GM20431 (cell line): Measurements from ENCODE around the gene CAMTA1.
"Not testable (repeated sequence)": the region's sequence is repeated elsewhere in the genome, so short reads cannot be mapped to it uniquely, and the experiment has no call there.

Source experiments
- in situ Hi-C: fragments of 300-500 bp; cut with MseI, MboI; formaldehyde crosslinking; loops from one replicate; pipeline ENCODE4 v1.15.0; 2020; ENCODE audit warnings: low sequenced_read_pairs; ENCODE audit not compliant: unreplicated experiment

CAMTA1 gene

DNA sequence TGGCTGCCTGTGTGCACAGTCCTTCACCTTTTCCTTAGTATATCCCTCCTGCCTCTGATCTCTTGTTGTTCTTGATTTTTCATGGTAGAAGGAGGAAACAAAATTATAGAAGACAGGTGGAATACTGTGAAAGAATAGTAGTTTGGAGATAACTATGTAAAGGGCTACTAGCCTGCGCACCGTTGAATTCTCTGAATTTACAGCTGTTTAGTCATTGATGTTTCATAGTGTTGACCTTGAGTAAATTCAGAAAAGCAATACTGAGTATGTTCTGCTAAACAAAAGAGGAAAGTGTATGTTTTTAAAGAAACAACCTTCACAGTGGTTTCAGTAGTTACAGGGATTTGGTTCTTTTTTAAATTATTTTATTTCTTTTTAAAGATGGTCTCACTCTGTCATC, 18.1 kb downstream of the CAMTA1 start:
- in situ Hi-C loops, result no loop called here

DNA sequence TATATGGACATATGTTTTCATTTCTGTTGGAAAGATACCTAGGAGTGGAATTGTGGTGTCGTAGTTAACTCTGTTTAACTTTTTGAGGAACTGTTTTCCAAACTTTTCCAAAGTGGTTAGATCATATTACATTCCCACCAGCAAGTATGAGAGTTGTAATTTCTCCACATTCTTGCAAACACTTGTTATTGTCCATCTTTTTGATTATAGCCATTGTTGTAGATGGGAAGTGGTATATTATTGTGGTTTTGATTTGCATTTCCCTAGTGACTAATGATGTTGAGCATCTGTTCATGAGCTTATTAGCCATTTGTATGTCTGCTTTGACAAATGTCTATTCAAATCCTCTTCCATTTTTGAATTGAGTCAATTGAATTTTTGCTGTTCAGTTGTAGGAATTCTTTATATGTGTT, 19.8 kb downstream of the CAMTA1 start:
- in situ Hi-C loops, result no loop called here

DNA sequence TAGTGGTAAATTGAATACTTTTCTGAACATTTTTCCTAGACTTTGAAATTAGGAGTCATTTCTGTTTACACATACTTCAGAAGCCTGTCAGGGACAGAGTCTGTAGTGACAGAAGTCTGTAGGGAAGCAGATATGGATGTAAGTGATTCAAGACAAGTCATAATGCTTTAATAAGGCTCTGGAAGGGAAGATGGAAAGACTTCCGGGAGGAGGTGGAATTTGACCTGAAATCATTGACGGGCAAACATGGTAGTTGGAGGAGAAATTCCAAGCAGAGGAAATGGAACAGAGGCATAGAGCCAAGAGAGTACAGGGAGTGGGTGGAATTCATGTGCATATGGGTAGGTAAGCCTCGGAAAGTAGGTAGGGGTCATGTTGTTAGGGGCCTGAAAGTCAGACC, 22.5 kb downstream of the CAMTA1 start:
- in situ Hi-C loops, result no loop called here

DNA sequence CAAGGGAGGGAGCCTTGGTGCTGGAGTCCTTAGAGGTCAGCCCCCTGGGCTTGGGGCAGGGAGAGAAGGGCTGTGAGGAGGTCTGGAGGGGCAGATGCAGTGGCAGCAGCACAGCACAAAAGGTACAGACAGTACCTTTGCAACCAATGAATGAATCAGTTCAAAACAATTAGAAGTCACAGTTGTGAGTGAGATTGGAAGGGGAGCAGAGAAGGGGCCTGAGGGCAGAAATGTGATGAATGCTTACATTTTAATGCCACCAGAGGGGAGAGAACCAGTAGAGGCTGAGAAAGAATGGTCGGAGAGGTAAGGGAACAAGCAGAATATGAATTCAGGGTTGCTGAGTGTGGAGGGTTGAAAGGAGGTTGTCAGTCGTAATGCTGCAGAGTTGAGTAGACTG, 24.2 kb downstream of the CAMTA1 start:
- in situ Hi-C loops, result no loop called here

DNA sequence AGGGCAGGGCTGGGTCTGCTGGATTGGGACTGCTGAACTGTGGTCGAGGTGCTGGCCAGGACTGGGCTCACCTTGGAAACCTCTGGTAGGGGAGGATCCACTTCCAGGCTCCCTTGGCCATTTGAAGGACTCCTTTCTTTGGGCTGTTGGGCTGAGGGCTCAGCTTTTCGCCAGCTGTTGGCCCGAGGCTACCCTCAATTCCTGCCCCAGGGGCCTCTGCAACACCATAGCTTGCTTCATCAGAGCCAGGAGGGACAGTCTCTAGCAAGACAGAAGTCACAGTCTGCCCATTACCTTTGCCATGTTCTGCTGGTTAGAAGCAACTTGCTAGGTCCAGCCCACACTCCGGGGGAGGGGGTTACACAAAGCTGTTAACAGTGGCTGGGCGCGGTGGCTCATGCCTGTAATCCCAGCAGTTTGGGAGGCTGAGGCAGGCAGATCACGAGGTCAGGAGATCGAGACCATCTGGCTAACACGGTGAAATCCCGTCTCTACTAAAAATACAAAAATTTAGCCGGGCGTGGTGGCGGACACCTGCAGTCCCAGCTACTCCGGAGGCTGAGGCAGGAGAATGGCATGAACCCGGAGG, 25.0 kb downstream of the CAMTA1 start:
- in situ Hi-C loops, result not testable (repeated sequence)

DNA sequence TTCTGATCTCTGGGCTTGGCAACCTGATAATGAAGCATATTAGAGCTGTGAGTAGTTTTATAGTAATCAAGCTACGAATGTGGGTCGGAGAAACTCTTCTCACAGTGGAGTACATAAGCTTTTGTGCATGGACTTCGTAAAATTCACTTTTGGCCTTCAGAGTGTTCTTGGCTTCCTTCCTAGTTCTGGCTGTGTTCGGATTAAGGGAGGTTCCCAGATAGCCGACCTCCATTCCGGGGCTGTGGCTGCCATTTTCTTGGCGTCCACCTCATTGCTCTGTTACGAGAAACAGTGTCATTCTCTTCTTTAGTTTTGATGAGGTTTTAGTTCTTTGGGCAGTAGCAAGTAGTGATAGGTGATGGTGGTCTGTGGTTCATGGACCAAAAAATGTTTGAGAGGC, 26.3 kb downstream of the CAMTA1 start:
- in situ Hi-C loops, result no loop called here

DNA sequence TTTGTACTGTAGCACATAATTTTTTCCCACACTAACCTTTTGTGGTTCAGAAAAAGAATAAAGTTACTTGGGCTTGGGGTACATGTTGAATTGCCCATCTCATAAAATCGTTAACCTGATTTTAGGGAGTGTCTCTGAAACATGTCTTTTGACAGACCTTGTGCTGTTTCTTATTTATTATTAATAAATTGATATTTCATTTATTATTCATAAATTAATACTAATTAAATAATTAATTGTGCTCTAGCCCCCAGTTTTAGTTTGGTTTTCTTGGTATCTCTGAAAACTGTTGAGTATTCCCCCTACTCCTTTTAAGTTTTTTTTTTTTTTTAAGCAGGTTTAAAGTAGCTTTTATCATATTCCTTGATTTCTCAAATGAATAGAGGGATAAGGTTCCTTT, 27.9 kb downstream of the CAMTA1 start:
- in situ Hi-C loops, result no loop called here

DNA sequence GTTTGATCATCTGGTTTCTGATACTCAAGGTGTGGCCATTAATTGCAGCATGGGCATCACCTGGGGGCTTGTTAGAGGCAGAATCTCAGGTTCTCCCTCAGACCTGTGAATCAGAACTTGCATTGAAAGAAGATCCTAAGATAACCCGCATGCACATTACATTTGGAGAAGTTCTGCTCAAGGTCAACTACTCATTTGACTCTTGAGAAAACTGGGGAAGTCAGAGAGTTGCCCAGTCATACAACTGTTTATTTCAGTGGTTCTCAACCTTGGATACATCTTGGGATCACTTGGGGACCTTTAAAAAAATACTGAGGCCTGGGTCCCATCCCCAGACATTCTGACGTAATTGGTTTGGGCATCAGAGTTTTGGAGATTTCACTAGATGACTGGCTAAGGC, 30.5 kb downstream of the CAMTA1 start:
- in situ Hi-C loops, result no loop called here

DNA sequence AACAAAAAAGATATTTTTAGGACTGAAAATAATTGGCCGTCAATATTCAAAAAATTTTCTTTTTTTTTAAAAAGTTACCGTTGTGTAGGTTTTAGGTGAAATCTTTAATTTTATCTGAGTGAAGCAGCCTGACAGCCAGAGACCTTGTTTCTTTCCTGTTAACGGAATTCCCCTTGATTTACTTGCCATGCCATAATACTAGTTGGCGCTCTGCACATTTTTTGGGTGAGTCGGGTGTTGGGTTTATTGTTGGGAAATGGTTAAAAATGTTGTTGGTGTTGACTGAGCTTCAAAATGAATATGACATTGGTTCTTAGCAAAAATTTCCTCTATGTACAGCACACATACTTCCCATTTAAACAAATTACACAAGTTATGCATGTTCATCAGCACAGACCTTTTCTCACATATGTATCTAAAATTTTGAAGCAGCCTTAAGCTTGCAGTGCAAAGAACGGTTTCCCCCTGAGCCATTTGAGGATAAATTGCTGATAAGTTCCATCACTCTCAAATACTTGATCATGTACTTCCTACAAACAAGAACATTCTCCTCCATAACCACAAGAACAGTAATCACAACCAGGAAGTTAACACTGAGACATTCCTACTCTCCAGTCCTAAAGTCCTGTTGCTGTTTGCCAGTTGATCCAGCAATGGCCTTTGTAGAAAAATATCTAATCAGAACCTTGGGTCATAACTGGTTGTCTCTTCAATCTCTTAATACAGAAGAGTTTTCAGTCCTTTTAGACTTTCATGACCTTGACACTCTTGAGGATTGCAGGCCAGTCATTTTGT, 34.2 kb downstream of the CAMTA1 start:
- in situ Hi-C loops, result no loop called here

DNA sequence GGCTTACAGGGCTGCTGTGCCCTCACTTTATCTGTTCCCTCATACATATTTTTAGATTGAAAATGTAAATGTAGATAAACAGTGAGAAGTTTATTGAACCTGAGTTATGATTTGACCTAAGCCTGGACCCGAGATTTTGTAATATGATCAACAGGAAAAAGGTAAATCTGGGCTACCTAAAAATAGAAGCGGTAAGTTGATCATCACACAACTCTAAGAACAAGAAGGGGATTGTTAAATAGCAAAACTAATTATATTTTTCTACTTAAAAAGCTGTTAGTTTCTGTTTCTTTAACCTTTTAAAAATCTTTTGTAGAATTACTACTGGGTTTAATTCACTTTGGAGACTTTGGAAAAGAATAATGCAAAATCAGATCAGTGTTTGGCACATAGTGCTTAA, 35.6 kb downstream of the CAMTA1 start:
- in situ Hi-C loops, result no loop called here

DNA sequence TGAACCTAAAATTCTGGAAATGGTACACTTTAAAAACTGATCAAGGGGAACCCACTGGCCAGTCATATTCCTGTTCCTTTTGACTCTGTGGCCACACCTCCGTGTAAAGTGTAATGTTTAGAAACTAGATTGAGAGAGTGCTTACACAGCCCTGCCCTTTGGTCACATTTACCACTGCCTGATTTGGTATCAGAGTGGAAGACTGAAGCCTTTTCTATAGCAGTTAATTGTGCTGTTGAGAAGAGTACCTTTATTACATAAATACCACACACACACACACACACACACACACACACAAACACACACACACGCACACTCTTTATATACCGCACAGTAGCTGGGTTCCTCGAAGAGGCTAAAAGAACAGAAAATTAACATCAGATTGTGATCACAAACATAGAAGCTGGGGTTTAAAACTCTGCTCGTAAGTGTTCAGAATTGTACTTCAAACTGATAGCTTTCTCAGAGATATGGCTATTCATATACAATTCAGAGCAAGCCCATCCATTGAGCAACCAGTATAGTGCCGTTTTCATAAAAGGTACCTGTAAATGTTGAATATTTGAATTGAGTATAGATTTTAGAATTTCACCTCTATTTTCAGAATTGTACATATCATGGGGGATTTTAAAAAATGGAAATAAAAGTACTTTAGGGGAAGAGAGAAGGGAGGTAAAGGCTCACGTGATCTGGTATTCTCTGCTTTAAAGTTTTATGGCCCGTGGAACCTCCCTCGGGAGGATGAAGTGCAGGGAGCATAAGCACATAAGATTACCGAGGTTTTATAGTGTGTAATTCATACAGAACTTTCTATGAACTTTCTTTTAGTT, 37.5 kb downstream of the CAMTA1 start:
- in situ Hi-C loops, result no loop called here

DNA sequence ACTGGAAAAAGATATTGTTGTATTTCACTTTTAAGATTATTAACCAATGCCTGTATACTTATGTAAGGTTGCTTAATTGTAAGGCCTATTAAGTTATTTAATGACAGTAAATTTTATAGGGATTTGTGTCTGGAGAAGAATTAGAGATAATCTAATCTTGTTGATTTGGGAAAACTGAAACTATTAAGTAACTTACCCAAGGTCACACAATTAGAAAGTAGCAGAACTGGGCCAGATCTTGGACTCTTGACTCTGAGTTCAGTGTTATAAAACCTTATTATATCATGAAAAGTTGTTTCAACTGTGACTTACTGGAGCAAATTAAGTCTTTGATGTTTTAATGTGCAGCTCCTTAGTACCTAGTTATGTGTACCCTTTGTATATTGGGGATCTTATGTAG, 38.5 kb downstream of the CAMTA1 start:
- in situ Hi-C loops, result no loop called here

DNA sequence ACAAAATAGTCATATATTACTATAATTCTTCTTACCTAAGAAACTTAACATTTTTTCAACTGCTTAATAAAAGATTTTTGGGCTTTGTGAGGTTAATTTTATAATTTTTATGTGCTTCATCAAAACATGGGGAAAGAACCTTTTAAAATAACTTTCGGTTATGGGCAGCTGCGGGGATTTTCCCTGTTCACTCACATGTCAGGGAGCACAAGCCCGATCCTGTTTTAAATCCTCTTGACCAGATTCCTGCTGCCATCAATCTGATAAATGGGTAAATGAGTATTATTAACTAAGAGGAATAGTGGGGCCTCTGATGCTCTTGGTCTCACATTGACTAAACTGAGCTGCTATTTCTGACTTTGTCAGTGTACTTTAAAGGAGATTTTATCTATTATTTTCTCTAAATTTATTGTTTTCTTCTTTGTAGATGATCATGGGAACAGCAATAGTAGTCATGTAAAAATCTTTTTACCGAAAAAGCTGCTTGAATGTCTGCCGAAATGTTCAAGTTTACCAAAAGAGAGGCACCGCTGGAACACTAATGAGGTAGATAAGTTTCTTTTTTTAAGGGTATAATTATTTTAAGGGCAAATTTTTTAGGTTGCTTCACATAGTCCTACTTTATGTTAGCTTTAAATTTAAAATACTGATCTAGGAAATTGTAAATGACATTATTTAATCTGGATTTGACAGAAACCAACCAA, 39.6 kb downstream of the CAMTA1 start:
- in situ Hi-C loops, result no loop called here

DNA sequence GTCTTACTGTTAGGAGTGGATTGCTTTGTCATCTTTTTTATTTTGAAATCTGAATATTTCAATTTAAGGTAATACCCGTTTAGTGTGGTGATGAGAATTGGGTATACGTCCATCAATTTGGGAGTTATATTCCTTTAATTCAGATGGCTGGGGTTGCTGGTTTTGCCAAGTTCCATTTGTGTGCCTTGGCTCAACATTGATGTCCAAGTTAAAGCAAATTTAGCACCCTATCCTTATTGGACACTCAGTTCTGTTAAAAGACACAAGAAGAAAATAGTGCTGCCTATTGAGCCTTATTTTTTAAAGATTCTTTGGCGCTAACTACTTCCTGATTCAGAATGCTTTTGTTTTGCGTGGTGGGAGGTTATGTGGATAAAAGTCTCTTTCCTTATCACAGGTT, 40.6 kb downstream of the CAMTA1 start:
- in situ Hi-C loops, result no loop called here

DNA sequence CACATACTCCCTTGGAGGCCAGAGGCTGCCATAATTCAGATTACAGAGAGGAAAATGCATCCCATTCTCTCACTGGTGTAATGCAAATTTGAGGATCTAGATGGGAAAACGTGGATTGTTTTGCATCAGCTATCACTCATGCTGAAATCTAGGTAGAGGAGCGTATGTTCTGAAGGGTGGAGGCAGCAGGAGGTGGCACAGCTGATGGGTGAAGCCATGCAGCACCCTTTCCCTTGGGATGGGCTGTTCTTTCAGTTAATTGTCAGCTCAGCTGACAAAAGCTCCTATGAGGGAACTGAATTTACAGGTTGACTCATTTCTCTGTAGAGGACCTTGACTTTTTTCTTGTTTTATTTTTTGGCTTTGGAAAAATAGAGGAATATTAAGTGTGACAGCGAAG, 41.8 kb downstream of the CAMTA1 start:
- in situ Hi-C loops, result no loop called here

DNA sequence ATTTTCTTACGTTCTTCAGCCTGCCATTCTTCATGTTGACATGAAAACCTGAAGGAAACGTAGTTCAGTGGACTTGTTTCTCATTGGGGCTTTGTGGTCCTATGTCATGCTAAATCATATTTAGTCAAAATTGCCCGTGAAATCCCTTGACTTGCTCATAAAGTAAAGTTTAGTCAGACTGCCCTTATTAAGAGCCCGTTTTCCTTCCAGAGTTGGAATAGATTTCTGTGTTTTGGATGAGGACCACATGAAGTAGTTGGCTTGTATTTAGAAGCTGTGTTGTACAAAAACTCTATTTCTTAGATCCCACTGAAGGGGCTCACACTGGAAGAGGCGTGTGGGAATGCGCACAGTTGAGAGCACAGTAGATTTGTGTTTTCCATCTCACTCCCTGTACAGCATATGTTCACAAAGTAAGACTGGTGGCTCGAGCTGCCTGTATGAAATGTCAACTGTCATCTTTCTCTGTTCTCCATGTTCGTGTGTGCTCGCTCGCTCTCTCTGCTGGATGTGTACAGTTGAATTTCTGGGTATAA, 42.4 kb downstream of the CAMTA1 start:
- in situ Hi-C loops, result no loop called here

DNA sequence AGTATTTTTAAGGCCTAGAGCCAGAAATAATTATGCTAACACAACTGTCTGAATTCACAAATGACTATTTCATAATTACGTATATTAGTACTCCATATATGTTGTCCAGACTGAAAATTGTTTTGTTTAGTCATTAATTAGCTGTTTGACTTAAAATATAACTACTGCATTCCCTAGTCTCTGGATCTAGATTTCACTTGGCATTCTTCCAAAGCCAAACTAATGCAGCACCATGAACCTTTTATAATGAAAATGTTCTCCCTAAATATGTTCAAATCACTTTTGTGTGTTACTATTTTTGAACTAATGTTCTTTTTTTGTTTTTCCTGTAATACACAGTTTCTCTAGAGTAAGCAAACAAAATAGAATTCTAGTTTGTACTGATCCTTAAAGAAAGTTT, 46.1 kb downstream of the CAMTA1 start:
- in situ Hi-C loops, result no loop called here

DNA sequence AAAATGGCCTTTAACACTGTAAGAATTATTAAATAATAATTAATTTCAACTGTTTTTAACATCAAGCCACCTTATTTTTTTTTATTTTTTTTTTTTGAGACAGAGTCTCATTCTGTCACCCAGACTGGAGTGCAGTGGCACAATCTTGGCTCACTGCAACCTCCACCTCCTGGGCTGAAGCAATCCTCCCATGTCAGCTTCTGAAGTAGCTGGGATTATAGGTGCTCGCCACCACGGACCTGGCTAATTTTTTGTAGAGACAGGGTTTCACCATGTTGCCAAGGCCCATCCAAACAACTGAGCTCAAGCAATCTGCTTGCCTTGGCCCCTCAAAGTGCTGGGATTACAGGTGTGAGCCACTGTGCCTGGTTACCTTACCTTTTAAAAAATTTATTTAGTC, 46.8 kb downstream of the CAMTA1 start:
- in situ Hi-C loops, result not testable (repeated sequence)

DNA sequence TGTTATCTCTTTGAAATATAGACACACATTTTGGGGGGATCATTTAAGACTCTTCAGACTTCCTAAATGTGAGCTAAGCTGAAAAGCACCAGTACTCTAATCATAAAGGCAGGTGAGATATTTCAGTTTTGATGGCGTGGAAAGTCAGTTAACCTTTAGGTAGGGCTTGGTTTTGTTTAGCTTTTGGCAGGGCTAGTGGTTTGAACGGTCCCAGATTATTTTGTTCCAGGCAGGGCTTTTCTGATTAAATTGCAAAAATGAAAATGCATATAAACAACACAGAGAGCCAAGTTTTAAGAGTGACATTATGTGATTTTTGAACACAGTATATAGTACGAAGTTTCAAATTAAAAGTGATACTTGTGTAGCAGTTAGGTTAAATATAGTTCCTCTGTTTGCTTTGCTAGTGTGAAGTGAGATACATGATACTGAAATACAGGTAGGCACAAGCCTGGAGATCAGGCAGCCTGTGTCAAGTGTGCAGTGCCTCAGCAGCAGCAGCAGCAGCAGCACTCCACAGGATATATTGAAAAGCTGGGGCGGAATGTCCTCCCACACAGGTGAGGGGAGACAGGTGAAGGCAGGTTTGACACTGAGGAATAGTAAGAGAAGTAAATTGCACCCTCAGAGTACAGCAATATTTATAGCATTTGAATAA, 47.4 kb downstream of the CAMTA1 start:
- in situ Hi-C loops, result no loop called here

DNA sequence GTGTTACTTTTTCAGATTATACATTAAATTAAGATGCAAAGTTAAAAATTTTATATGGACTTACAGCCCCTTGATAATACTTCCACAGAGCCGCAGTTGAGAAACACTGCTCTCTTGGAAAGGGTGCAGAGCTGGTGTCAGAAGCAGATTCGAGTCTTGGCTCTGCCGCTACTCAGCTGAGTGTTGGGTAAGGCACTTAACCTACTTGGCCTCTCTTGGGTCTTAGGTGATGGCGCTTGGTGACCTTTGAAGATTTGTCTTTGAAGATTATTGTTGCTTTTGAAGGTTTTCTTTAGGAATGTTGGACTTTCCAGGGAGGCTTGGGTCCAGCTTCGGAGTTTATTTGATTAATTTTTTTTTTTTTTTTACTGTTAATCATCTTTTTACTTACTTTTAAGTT, 48.5 kb downstream of the CAMTA1 start:
- in situ Hi-C loops, result no loop called here
